Renal cortex interstitium (tissue), 11 donors: Measurements from ENCODE around the gene PCDHA2. TPM values are rescaled to one million over a fixed set of nuclear protein-coding genes. Genes with fewer than 3 reads are reported as not detected.

ENCODE experiments used
- DNase-seq, 11 donors: peaks; one replicate each; pipeline ENCODE4 v3.0.0-alpha.2; 2013; ENCODE audit warnings: low read depth in 9 of 11, low spot score in 4 of 11; ENCODE audit errors: extremely low read depth in 1 of 11
- polyA plus RNA-seq, 3 donors: library from polyadenylated mRNA; unstranded; fragments of 120-200 nt; gene quantifications; one replicate each; pipeline ENCODE4 v1.2.1, GENCODE V29; 2013; ENCODE audit not compliant: insufficient read length in 3 of 3

The PCDHA2 gene
- polyA plus RNA-seq, 3 donors, result 0.24 to 0.37 (median 0.30) TPM

DNA sequence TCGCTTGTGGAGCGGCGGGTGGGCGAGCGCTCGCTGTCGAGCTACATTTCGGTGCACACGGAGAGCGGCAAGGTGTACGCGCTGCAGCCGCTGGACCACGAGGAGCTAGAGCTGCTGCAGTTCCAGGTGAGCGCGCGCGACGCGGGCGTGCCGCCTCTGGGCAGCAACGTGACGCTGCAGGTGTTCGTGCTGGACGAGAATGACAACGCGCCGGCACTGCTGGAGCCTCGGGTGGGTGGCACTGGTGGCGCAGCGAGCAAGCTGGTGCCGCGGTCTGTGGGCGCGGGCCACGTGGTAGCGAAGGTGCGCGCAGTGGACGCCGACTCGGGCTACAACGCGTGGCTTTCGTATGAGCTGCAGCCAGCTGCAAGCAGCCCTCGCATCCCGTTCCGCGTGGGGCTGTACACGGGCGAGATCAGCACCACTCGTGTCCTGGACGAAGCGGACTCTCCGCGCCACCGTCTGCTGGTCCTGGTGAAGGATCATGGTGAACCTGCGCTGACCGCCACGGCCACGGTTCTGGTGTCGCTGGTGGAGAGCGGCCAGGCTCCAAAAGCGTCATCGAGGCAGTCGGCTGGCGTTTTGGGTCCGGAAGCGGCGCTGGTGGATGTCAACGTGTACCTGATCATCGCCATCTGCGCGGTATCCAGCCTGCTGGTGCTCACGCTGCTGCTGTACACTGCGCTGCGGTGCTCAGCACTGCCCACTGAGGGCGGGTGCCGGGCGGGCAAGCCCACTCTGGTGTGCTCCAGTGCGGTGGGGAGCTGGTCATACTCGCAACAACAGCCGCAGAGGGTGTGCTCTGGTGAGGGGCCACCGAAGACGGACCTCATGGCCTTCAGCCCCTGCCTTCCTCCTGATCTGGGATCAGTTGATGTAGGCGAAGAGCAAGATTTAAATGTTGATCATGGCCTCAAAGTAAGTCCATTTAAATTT, 48.4 kb downstream of the PCDHA2 start:
- no peak for DNase-seq

Other genes with a start within 250 kb of the PCDHA2 start
- 10 to 100 TPM in 1 of 3 donors, 1 to 10 TPM in 2; 6.9 to 14.9 (median 7.6) TPM for gene EIF4EBP3, start 247.2 kb upstream of the PCDHA2 start, polyA plus RNA-seq
- gene SRA1, start 237.4 kb upstream of the PCDHA2 start, polyA plus RNA-seq, result 10 to 100 TPM; 23.8 to 31.7 (median 27.1) TPM
- gene APBB3, start 230.3 kb upstream of the PCDHA2 start, polyA plus RNA-seq, result 10 to 100 TPM; 37.9 to 63.1 (median 38.0) TPM
- 10 to 100 TPM; 72.4 to 83.5 (median 78.0) TPM for gene SLC35A4, start 230.0 kb upstream of the PCDHA2 start, polyA plus RNA-seq
- 10 to 100 TPM in 2 of 3 donors, 1 to 10 TPM in 1; 8.4 to 11.5 (median 11.0) TPM for gene CD14, start 161.7 kb upstream of the PCDHA2 start, polyA plus RNA-seq
- gene TMCO6, start 155.4 kb upstream of the PCDHA2 start, polyA plus RNA-seq, result 10 to 100 TPM; 16.1 to 19.3 (median 17.0) TPM
- 10 to 100 TPM; 77.3 to 94.8 (median 88.4) TPM for gene NDUFA2, start 147.2 kb upstream of the PCDHA2 start, polyA plus RNA-seq
- gene IK, start 147.0 kb upstream of the PCDHA2 start, polyA plus RNA-seq, result 100 to 1,000 TPM; 158 to 177 (median 174) TPM
- gene WDR55, start 129.9 kb upstream of the PCDHA2 start, polyA plus RNA-seq, result 10 to 100 TPM; 15.0 to 20.6 (median 15.8) TPM
- gene DND1, start 121.3 kb upstream of the PCDHA2 start, polyA plus RNA-seq, result 1 to 10 TPM in 1 of 3 donors, under 1 TPM in 2; 0.36 to 1.0 (median 0.76) TPM
- gene HARS1, start 103.5 kb upstream of the PCDHA2 start, polyA plus RNA-seq, result 10 to 100 TPM; 70.5 to 78.3 (median 71.8) TPM
- gene HARS2, start 103.4 kb upstream of the PCDHA2 start, polyA plus RNA-seq, result 10 to 100 TPM; 42.6 to 54.8 (median 46.8) TPM
- 100 to 1,000 TPM; 103 to 141 (median 128) TPM for gene ZMAT2, start 94.4 kb upstream of the PCDHA2 start, polyA plus RNA-seq
- under 1 TPM in 1 of 3 donors, not detected in 2; 0.09 TPM for gene PCDHA1, start 8.7 kb upstream of the PCDHA2 start, polyA plus RNA-seq
- under 1 TPM; 0.36 to 0.41 (median 0.37) TPM for gene PCDHA3, start 6.2 kb downstream of the PCDHA2 start, polyA plus RNA-seq
- gene PCDHA4, start 12.2 kb downstream of the PCDHA2 start, polyA plus RNA-seq, result 1 to 10 TPM in 2 of 3 donors, under 1 TPM in 1; 0.96 to 1.1 (median 1.0) TPM
- under 1 TPM in 2 of 3 donors, not detected in 1; 0.06 to 0.21 TPM for gene PCDHA5, start 26.8 kb downstream of the PCDHA2 start, polyA plus RNA-seq
- gene PCDHA6, start 33.1 kb downstream of the PCDHA2 start, polyA plus RNA-seq, result under 1 TPM; 0.16 to 0.41 (median 0.40) TPM
- gene PCDHA7, start 39.4 kb downstream of the PCDHA2 start, polyA plus RNA-seq, result under 1 TPM; 0.23 to 0.33 (median 0.26) TPM
- under 1 TPM; 0.06 to 0.09 (median 0.09) TPM for gene PCDHA8, start 46.3 kb downstream of the PCDHA2 start, polyA plus RNA-seq
- gene PCDHA9, start 53.5 kb downstream of the PCDHA2 start, polyA plus RNA-seq, result under 1 TPM; 0.03 to 0.05 (median 0.04) TPM
- gene PCDHA10, start 61.0 kb downstream of the PCDHA2 start, polyA plus RNA-seq, result under 1 TPM; 0.23 to 0.91 (median 0.75) TPM
- gene PCDHA11, start 74.1 kb downstream of the PCDHA2 start, polyA plus RNA-seq, result under 1 TPM; 0.09 to 0.29 (median 0.17) TPM
- under 1 TPM in 2 of 3 donors, not detected in 1; 0.11 to 0.12 TPM for gene PCDHA12, start 80.5 kb downstream of the PCDHA2 start, polyA plus RNA-seq
- not detected for gene PCDHA13, start 87.3 kb downstream of the PCDHA2 start, polyA plus RNA-seq
- gene PCDHAC1, start 131.4 kb downstream of the PCDHA2 start, polyA plus RNA-seq, result under 1 TPM; 0.09 to 0.17 (median 0.09) TPM
- under 1 TPM; 0.52 to 0.65 (median 0.64) TPM for gene PCDHAC2, start 171.6 kb downstream of the PCDHA2 start, polyA plus RNA-seq